Keratinocyte (primary cell): ENCODE results near the gene STEAP1B.

Experiments
- EZH2 ChIP-seq: IDR thresholded peaks from one replicate; pipeline ENCODE4 v1.6.1; 2012; ENCODE audit warnings: inconsistent platforms, mild to moderate bottlenecking, low read length, moderate library complexity
- TF ChIP-seq, protein P1 (sequence below), 3 experiments: IDR thresholded peaks in 1 of 3; conservative IDR thresholded peaks in 1 of 3; optimal IDR thresholded peaks in 1 of 3; 2 replicates in 2 of 3; 3 replicates in 1 of 3; pipeline versions ENCODE3 to v1.5.1; 2011; ENCODE audit warnings: low read length in 3 of 3, mild to moderate bottlenecking in 3 of 3, moderate library complexity in 2 of 3, control low read depth in 1 of 3, inconsistent platforms in 1 of 3; ENCODE audit not compliant: insufficient read depth in 2 of 3; ENCODE audit errors: extremely low read depth in 1 of 3

DNA sequence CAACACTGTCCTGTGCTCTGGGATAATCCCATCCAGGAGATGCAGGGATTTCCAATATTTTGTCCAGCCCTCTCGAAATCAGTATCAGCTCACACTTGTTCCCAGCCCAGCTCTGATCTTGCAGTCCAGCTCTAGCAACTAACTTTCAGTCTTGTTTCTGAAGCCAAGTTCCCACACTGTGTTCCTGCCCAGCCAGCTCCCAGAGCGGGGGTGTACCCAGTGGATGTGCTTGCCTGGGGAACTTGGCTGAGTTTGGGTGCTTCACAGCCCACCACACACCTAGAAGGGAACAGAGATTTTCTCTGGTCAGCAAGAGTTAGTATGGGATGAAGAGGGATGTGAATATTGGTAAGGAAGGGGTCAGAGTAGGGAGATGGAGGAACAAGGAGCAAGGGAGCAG lies 85.6 kb downstream of the STEAP1B start:
- TF ChIP-seq, protein P1, sequence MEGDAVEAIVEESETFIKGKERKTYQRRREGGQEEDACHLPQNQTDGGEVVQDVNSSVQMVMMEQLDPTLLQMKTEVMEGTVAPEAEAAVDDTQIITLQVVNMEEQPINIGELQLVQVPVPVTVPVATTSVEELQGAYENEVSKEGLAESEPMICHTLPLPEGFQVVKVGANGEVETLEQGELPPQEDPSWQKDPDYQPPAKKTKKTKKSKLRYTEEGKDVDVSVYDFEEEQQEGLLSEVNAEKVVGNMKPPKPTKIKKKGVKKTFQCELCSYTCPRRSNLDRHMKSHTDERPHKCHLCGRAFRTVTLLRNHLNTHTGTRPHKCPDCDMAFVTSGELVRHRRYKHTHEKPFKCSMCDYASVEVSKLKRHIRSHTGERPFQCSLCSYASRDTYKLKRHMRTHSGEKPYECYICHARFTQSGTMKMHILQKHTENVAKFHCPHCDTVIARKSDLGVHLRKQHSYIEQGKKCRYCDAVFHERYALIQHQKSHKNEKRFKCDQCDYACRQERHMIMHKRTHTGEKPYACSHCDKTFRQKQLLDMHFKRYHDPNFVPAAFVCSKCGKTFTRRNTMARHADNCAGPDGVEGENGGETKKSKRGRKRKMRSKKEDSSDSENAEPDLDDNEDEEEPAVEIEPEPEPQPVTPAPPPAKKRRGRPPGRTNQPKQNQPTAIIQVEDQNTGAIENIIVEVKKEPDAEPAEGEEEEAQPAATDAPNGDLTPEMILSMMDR (optimal IDR thresholded peaks at IDR 0.05 in 1 of 3, IDR thresholded peaks at IDR 0.05 in 1 of 3, conservative IDR thresholded peaks at IDR 0.05 in 1 of 3; ENCODE audit: extremely low read depth in 1 of 3, insufficient read depth in 2 of 3, low read length in 3 of 3), result no peak
- TF ChIP-seq EZH2, result no peak
